ENCODE measurements around the gene MTG2. TPM values are rescaled to one million over a fixed set of nuclear protein-coding genes. Genes with fewer than 3 reads are reported as not detected.
A peak's percentile ranks its signal among the peaks of the same experiment; 100 is the strongest.

The MTG2 gene
- total RNA-seq, 1 donor from 2014 or later: 13.3 TPM

DNA sequence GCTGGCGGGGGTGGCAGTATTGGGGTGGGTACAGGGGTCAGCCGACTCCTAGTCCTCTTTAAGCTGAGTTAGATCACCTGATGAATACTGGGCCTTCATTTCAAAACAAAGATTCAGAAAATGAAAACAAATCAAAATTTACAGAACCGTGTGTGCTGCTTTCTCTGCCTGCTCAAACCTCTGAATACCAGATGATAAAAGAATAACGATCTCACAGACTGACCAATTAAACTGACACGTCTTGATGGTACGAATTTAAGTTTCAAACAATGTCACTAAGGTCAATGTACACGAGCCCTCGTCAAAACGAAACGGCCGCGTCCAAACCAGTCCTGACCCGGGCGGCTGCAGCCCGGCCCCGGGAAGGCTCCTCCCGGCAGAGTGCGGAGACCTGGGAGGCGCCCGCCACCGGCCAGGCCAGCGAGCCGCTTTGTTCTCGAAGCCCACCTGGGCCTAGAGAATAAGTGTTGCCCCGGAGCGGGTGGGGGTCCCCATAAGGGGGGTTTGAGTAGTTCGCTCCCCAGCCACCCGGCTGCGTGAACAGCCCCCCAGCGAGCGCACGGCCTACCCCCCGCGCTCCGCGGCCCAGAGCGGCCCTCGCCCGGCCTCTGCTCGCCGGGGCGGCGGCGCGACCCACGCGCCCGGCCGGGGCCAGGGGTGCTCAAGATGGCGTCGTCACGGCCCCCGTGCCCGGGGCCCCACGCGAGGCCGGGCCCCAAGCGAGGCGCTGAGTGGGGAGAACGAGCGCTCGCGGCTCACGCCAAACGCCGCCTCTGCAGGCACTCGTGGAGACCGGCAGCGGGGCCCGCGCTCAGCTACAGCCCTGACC lies 40.4 kb upstream of the MTG2 start:
- Histone ChIP-seq H3K9me3 (no peaks in the 10 kb centered on the region), H3K27ac (peak overlapping the region; percentile 89), H3K27me3 (no peaks in the 10 kb centered on the region), H3K4me1 (peaks cover 52% of the 10 kb centered on the region), H3K36me3 (peaks cover 0 to 31% of the 10 kb centered on the region in 2 donors), H3K4me3 (peak overlapping the region; percentile 83 to 98)
- TF ChIP-seq, protein P1, sequence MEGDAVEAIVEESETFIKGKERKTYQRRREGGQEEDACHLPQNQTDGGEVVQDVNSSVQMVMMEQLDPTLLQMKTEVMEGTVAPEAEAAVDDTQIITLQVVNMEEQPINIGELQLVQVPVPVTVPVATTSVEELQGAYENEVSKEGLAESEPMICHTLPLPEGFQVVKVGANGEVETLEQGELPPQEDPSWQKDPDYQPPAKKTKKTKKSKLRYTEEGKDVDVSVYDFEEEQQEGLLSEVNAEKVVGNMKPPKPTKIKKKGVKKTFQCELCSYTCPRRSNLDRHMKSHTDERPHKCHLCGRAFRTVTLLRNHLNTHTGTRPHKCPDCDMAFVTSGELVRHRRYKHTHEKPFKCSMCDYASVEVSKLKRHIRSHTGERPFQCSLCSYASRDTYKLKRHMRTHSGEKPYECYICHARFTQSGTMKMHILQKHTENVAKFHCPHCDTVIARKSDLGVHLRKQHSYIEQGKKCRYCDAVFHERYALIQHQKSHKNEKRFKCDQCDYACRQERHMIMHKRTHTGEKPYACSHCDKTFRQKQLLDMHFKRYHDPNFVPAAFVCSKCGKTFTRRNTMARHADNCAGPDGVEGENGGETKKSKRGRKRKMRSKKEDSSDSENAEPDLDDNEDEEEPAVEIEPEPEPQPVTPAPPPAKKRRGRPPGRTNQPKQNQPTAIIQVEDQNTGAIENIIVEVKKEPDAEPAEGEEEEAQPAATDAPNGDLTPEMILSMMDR (IDR thresholded peaks at IDR 0.05): no peak
- TF ChIP-seq POLR2A (IDR thresholded peaks at IDR 0.05) (no peak), POLR2AphosphoS5 (IDR thresholded peaks at IDR 0.05; ENCODE audit: insufficient read depth in 1 of 2, low read depth in 1 of 2) (no peak)
- intact Hi-C loops (cut with DNase I): loop anchor here (5.0 to 10.0 kb wide), 2 partner anchors 80 to 242 kb away; partner anchors contain the start of gene RPS21
- no peak for DNase-seq (ENCODE audit: extremely low spot score in 2 of 2)

DNA sequence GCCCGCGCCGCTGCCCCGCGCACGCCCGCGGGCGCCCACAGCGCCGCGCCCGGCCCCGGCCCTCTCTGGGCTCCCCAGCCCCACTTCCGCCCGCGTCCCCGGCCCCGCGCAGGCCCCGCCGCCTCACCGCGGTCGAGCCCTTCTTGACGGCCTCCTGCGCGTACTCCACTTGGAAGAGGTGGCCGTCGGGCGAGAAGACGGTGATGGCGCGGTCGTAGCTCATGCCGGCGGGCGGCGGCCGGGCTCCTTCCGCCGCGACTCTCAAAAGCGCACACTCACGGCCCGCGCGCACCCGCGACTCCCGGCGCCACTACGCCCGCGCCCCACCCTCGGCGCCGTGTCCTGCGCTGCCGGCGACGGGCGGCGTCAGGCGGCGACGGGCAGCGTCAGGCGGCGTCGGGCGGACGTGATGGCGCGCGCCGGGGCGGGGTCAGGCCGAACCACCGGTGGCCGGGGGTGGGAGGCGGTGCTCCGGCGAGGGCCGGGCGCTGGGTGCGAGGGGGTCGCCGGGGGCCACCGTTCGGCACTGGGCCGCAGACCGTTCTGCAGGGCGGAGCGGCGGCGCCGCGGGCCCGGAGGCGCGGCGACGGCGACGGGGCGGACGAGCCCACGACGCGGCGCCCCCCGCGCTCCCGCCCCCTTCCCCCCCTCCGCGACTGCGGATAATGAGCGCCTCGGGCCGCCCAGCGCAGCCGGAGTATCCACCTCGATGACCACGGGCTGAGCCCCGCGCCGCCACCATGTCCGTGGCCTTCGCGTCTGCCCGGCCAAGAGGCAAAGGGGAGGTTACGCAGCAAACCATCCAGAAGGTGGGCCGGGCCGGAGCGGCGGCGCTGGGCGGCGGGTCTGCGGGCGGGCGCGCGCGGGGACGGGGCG lies 39.5 kb upstream of the MTG2 start, which contains the start of the genes PSMA7 and SS18L1:
Gene PSMA7, minus strand, starts transcription at position 314 of the 876 bp plus-strand sequence. Its CDS starts 91 bp downstream, at position 223.
Gene SS18L1, plus strand, starts transcription at position 689 of the 876 bp plus-strand sequence. Its CDS starts 52 bp downstream, at position 741.
- peaks cover 59% of the 10 kb centered on the region for H3K4me1 ChIP-seq
- H3K36me3 ChIP-seq: peaks cover 0 to 23% of the 10 kb centered on the region in 2 donors
- no peaks in the 10 kb centered on the region for H3K27me3 ChIP-seq
- TF ChIP-seq, protein P1 (IDR thresholded peaks at IDR 0.05): no peak
- peak in 1 of 2 donors; percentile 92 for TF ChIP-seq POLR2A (IDR thresholded peaks at IDR 0.05)
- peak in 1 of 2 donors; percentile 83 for TF ChIP-seq POLR2AphosphoS5 (IDR thresholded peaks at IDR 0.05; ENCODE audit: insufficient read depth in 1 of 2, low read depth in 1 of 2)
- DNase-seq (ENCODE audit: extremely low spot score in 2 of 2): no peak
- peak within 1 kb of the TSS; percentile 89 for H3K27ac ChIP-seq
- H3K9me3 ChIP-seq: no peaks in the 10 kb centered on the region
- intact Hi-C loops (cut with DNase I): loop anchor here (5.0 to 10.0 kb wide), 2 partner anchors 81 to 241 kb away; partner anchors contain the start of gene RPS21
- peak within 1 kb of the TSS; percentile 83 to 98 for H3K4me3 ChIP-seq

DNA sequence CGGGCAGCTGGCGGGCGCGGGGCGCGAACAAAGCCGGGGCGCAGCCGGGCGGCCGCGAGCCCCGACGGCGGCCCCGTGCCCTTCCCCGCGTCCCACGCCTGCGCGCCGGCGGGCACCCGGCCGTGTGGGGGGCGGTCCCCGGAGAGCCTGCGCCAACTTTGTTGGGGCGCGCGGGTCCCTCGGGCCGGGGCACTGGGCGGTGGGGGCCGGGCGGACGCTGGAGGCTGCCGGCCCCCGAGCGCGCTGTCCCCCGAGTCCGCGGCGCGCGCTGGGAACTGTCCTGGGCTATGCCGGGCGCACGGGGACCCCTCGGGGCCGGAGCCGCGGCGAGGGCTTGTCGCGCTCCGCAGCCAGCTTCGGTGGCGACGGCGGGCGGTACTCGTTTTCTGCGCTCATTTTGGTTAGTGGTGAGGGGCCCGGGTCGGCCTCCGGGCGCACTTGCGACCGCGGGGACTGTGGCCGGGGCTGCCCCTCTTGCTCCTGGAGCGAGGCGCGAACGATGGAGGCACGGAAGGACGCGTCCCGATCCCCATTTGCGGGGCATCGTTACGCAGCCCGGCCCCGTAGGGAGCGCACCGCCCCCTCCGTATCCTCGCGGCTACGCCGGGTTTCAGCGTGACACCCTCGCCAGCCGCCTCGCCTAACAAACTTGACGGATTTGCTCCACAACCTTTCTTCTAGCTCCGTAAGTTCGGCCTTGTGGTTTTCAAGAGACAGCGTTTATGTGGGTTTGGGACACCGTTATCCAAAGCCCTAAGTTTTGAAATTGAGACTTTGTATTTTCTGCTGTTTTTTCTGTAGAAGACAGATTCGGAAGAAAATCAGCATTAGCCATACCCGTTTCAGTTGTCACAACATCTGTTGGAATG lies 38.6 kb upstream of the MTG2 start:
- H3K4me1 ChIP-seq: peaks cover 67% of the 10 kb centered on the region
- H3K27ac ChIP-seq: peak overlapping the region; percentile 89
- H3K27me3 ChIP-seq: no peaks in the 10 kb centered on the region
- DNase-seq (ENCODE audit: extremely low spot score in 2 of 2): no peak
- TF ChIP-seq POLR2AphosphoS5 (IDR thresholded peaks at IDR 0.05; ENCODE audit: insufficient read depth in 1 of 2, low read depth in 1 of 2) (peak in 1 of 2 donors; percentile 45), POLR2A (IDR thresholded peaks at IDR 0.05) (no peak)
- intact Hi-C loops (cut with DNase I): loop anchor here (2.0 to 10.0 kb wide), 3 partner anchors 21 to 241 kb away; partner anchors contain the start of genes LSM14B and RPS21
- peak overlapping the region; percentile 83 to 98 for H3K4me3 ChIP-seq
- no peaks in the 10 kb centered on the region for H3K9me3 ChIP-seq
- H3K36me3 ChIP-seq: peaks cover 0 to 14% of the 10 kb centered on the region in 2 donors

DNA sequence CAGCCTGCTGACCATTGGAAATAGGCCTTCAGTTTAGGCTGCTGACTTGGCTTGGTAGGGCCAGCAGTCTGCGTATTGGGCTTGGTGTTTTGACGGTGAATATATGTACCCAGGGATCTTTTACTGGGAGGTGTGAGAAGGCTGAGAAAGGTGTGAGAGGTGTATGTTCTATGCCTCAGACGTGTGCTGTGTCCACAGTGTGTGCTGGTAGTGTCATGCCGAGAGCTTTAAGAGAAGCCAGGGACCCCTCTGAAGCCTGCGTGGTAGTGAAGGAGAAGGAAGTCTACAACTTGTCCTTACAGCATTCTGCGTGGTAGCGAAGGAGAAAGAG lies 37.2 kb upstream of the MTG2 start:
- intact Hi-C loops (cut with DNase I): loop anchor here (2.0 to 10.0 kb wide), 2 partner anchors 23 to 239 kb away; partner anchors contain the start of genes LSM14B and RPS21
- Histone ChIP-seq H3K4me1 (peaks cover 77% of the 10 kb centered on the region), H3K4me3 (no peak overlapping the region), H3K36me3 (peaks cover 0 to under 1% of the 10 kb centered on the region in 2 donors), H3K9me3 (no peaks in the 10 kb centered on the region), H3K27me3 (no peaks in the 10 kb centered on the region), H3K27ac (no peak overlapping the region)
- TF ChIP-seq, protein P1 (IDR thresholded peaks at IDR 0.05): no peak
- TF ChIP-seq POLR2AphosphoS5 (IDR thresholded peaks at IDR 0.05; ENCODE audit: insufficient read depth in 1 of 2, low read depth in 1 of 2): no peak
- TF ChIP-seq POLR2A (IDR thresholded peaks at IDR 0.05): no peak
- DNase-seq (ENCODE audit: extremely low spot score in 2 of 2): no peak
